ENCODE measurements around the gene DDX31. TPM values are rescaled to one million over a fixed set of nuclear protein-coding genes. Genes with fewer than 3 reads are reported as not detected.

DDX31 gene
- total RNA-seq, 1 experiment from 2014 or later: 28.4 TPM

- H3K4me3 ChIP-seq: no peak overlapping the region
- no peak for DNase-seq
- no peaks in the 10 kb centered on the region for H3K9me3 ChIP-seq (replicated peaks)
- peaks cover 13% of the 10 kb centered on the region for H3K27me3 ChIP-seq
- no peaks in the 10 kb centered on the region for H3K36me3 ChIP-seq
- no peak overlapping the region for H3K27ac ChIP-seq
- no peaks in the 10 kb centered on the region for H3K4me1 ChIP-seq
Measured at GRCh38 chr9:132552041-132552440, 117.7 kb downstream of the DDX31 start.

GRCh38 chr9:132551556-132551955, 118.2 kb downstream of the DDX31 start:
- Histone ChIP-seq H3K4me3 (no peak overlapping the region), H3K36me3 (no peaks in the 10 kb centered on the region), H3K27me3 (peaks cover 11% of the 10 kb centered on the region; the same call in 1 of the 2 replicates), H3K9me3 (replicated peaks) (no peaks in the 10 kb centered on the region), H3K4me1 (no peaks in the 10 kb centered on the region), H3K27ac (no peak overlapping the region)
- no peak for DNase-seq

- no peak overlapping the region for H3K27ac ChIP-seq
Measured at GRCh38 chr9:132548751-132549640, 120.8 kb downstream of the DDX31 start.

GRCh38 chr9:132547976-132548730, 121.6 kb downstream of the DDX31 start:
- no peak overlapping the region for H3K4me3 ChIP-seq
- no peaks in the 10 kb centered on the region for H3K4me1 ChIP-seq
- no peaks in the 10 kb centered on the region for H3K9me3 ChIP-seq (replicated peaks)
- H3K27ac ChIP-seq: no peak overlapping the region
- no peaks in the 10 kb centered on the region for H3K36me3 ChIP-seq
- no peak for DNase-seq
- peaks cover 11% of the 10 kb centered on the region; the same call in 1 of the 2 replicates for H3K27me3 ChIP-seq

More at GRCh38 chr9:132548751-132549640, 120.8 kb downstream of the DDX31 start:
- DNase-seq: no peak
- Histone ChIP-seq H3K27me3 (peaks cover 11% of the 10 kb centered on the region; the same call in 1 of the 2 replicates), H3K9me3 (replicated peaks) (no peaks in the 10 kb centered on the region), H3K4me3 (no peak overlapping the region), H3K36me3 (no peaks in the 10 kb centered on the region), H3K4me1 (no peaks in the 10 kb centered on the region)

GRCh38 chr9:132547436-132547835, 122.3 kb downstream of the DDX31 start:
- H3K4me1 ChIP-seq: no peaks in the 10 kb centered on the region
- H3K36me3 ChIP-seq: no peaks in the 10 kb centered on the region
- no peaks in the 10 kb centered on the region for H3K9me3 ChIP-seq (replicated peaks)
- H3K27me3 ChIP-seq: peaks cover 8% of the 10 kb centered on the region; the same call in 1 of the 2 replicates
- H3K27ac ChIP-seq: no peak overlapping the region
- H3K4me3 ChIP-seq: no peak overlapping the region
- DNase-seq: no peak

- H3K4me3 ChIP-seq: no peak overlapping the region
- 0 out of 2 replicates have a peak, but pooled peaks cover under 1% of the 10 kb centered on the region for H3K4me1 ChIP-seq
- H3K27me3 ChIP-seq: peaks cover 6% of the 10 kb centered on the region; the same call in 1 of the 2 replicates
- H3K36me3 ChIP-seq: no peaks in the 10 kb centered on the region
- H3K9me3 ChIP-seq (replicated peaks): no peaks in the 10 kb centered on the region
- no peak overlapping the region for H3K27ac ChIP-seq
- DNase-seq: no peak
Measured at GRCh38 chr9:132547052-132547431, 122.7 kb downstream of the DDX31 start.

GRCh38 chr9:132546148-132547051, 123.4 kb downstream of the DDX31 start:
- peaks cover 4% of the 10 kb centered on the region; the same call in 1 of the 2 replicates for H3K27me3 ChIP-seq
- DNase-seq: peak; percentile 68 to 75
- no peaks in the 10 kb centered on the region for H3K36me3 ChIP-seq
- no peaks in the 10 kb centered on the region for H3K9me3 ChIP-seq (replicated peaks)
- H3K4me3 ChIP-seq: peak overlapping the region; percentile 51
- H3K4me1 ChIP-seq: 0 out of 2 replicates have a peak, but pooled peaks cover 4% of the 10 kb centered on the region
- H3K27ac ChIP-seq: no peak overlapping the region

- no peaks in the 10 kb centered on the region for H3K36me3 ChIP-seq
- H3K27ac ChIP-seq: no peak overlapping the region
- H3K9me3 ChIP-seq (replicated peaks): no peaks in the 10 kb centered on the region
- 0 out of 2 replicates have a peak, but pooled peaks cover 4% of the 10 kb centered on the region for H3K4me1 ChIP-seq
- H3K4me3 ChIP-seq: no peak overlapping the region
- no peak for DNase-seq
- H3K27me3 ChIP-seq: peaks cover 7% of the 10 kb centered on the region; the same call in 1 of the 2 replicates
Measured at GRCh38 chr9:132545578-132545977, 124.2 kb downstream of the DDX31 start.

- H3K4me3 ChIP-seq: no peak overlapping the region
- H3K36me3 ChIP-seq: no peaks in the 10 kb centered on the region
- no peak overlapping the region for H3K27ac ChIP-seq
- H3K4me1 ChIP-seq: 0 out of 2 replicates have a peak, but pooled peaks cover 4% of the 10 kb centered on the region
- no peaks in the 10 kb centered on the region for H3K9me3 ChIP-seq (replicated peaks)
- DNase-seq: peak; percentile 34 to 55
- H3K27me3 ChIP-seq: peaks cover 3% of the 10 kb centered on the region; the same call in 1 of the 2 replicates
Measured at GRCh38 chr9:132543960-132544359, 125.8 kb downstream of the DDX31 start.

- Histone ChIP-seq H3K27ac (no peak overlapping the region), H3K9me3 (replicated peaks) (no peaks in the 10 kb centered on the region), H3K27me3 (peaks cover 3% of the 10 kb centered on the region; the same call in 1 of the 2 replicates), H3K4me3 (no peak overlapping the region), H3K36me3 (no peaks in the 10 kb centered on the region), H3K4me1 (0 out of 2 replicates have a peak, but pooled peaks cover 4% of the 10 kb centered on the region)
- DNase-seq: no peak
Measured at GRCh38 chr9:132543251-132543650, 126.5 kb downstream of the DDX31 start.

Other genes with a start within 250 kb of the DDX31 start
- gene BARHL1, start 87.4 kb downstream of the DDX31 start, total RNA-seq (2014; rRNA removed; shearing (Covaris generic)): not detected in 2 replicates
- 37.5 and 39.0 TPM in 2 replicates for gene GTF3C4, start 481 bp upstream of the DDX31 start, total RNA-seq (2014; rRNA removed; shearing (Covaris generic))
- gene AK8, start 208.3 kb upstream of the DDX31 start, total RNA-seq (2014; rRNA removed; shearing (Covaris generic)): not detected in 2 replicates
- gene SPACA9, start 208.9 kb upstream of the DDX31 start, total RNA-seq (2014; rRNA removed; shearing (Covaris generic)): 0.59 and 0.76 TPM in 2 replicates

Data from SJCRH30 (cell line).